Stimulated activated naive CD8-positive, alpha-beta T cell treated with anti-CD3 and anti-CD28 coated beads, Interleukin-15, Interleukin-2, amounts not matched to agents 100 U/mL and 50 U/mL, for 24 hours (primary cell): ENCODE data around the gene MMRN1.

Source experiments
- ATAC-seq: fragments of 150-1000 bp; cut with Tn5 transposase; one replicate; pipeline ENCODE4 v1.10.0; 2021
- DNase-seq: peaks from one replicate; pipeline ENCODE4 v3.0.0; 2021

MMRN1 gene

GRCh38 chr4:89995006-89995405, 100.4 kb downstream of the MMRN1 start:
- no peak for ATAC-seq
- no peak for DNase-seq

- ATAC-seq = no peak
- no peak for DNase-seq
Observed at GRCh38 chr4:89995814-89996213, 101.2 kb downstream of the MMRN1 start.

DNA sequence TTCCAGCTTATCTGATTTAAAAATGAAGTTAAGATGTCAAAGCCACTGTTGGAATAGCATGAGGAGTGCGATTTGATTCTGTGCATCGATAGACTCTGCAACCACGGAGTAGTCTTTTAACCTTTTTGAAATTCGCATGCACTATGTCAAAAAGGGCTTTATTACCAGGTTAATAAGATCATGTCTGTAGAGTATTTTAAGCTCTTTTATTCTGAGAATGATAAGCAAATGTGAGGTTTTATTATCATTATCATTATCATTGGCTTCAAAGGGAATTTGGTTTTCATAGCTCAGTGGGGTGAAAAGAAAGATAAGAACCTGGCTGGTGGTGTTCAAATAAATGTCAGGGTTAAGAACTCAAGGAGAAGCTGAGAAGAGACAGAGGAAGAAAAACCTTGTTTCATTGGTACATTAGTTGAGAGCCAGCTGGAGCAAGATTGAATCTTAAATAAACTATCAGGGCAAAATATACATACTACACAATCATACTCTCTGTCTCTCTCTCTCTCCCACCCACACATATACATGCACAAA, 102.6 kb downstream of the MMRN1 start:
- ATAC-seq (no peak), DNase-seq (no peak)

- DNase-seq (no peak), ATAC-seq (no peak)
Observed at GRCh38 chr4:89998469-89999011, 103.9 kb downstream of the MMRN1 start.

DNA sequence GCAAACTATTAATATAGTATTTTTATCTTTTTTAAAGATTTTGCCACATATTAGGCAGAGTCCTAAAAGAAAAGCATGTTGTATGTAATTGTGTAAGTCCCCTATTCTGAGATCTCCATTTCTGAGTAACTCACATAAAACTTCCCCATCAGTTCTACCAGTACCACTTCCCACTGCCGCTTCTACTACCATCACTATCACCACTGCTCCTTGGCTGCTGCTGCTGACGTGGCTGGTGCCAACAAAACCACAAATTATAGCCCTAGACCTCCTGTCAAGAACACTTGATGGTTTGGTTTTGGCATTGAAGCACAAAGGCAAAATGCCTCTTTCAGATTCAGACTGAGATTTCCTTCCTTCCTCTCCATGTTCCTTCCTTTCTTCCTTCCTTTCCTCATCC, 106.4 kb downstream of the MMRN1 start:
- DNase-seq = no peak

GRCh38 chr4:90002441-90003062, 107.9 kb downstream of the MMRN1 start:
- ATAC-seq = no peak
- DNase-seq = no peak

More for the DNA sequence above, 106.4 kb downstream of the MMRN1 start:
- ATAC-seq = no peak
